NB4 (cell line): ENCODE measurements around the gene GABBR2.

Experiments used
- POLR2A ChIP-seq: IDR thresholded peaks from 2 replicates; pipeline ENCODE4 v1.6.1; 2011; ENCODE audit warnings: mild to moderate bottlenecking; ENCODE audit not compliant: insufficient read length; ENCODE audit errors: extremely low read depth
- TF ChIP-seq, protein P1 (sequence below): IDR thresholded peaks from one replicate; pipeline ENCODE4 v1.5.1; 2012; ENCODE audit warnings: low read depth, low read length

DNA sequence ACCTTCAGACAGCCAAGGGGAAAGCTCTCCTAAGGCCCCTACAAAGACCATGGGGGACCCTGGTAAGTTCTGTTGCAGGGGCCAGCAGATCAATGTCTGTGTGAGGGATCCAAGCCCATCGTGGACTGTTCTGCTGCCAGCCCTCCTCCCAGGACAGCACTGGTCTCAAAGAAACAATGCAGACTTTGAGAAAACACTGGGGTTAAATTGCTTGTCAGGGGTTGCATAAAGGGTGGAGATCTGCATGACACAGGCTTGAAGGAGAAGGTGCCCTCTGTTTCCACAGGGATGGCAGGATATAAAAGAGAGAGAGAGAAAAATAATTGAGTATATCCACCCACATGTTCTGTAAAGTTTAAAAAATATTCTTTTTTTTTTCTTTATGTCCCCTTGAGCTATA is 295.7 kb downstream of the GABBR2 start:
- TF ChIP-seq, protein P1, sequence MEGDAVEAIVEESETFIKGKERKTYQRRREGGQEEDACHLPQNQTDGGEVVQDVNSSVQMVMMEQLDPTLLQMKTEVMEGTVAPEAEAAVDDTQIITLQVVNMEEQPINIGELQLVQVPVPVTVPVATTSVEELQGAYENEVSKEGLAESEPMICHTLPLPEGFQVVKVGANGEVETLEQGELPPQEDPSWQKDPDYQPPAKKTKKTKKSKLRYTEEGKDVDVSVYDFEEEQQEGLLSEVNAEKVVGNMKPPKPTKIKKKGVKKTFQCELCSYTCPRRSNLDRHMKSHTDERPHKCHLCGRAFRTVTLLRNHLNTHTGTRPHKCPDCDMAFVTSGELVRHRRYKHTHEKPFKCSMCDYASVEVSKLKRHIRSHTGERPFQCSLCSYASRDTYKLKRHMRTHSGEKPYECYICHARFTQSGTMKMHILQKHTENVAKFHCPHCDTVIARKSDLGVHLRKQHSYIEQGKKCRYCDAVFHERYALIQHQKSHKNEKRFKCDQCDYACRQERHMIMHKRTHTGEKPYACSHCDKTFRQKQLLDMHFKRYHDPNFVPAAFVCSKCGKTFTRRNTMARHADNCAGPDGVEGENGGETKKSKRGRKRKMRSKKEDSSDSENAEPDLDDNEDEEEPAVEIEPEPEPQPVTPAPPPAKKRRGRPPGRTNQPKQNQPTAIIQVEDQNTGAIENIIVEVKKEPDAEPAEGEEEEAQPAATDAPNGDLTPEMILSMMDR: no peak
- TF ChIP-seq POLR2A: no peak
